ENCODE data around the gene CDA. TPM values are rescaled to one million over a fixed set of nuclear protein-coding genes. Genes with fewer than 3 reads are reported as not detected.

The CDA gene
- total and polyA plus RNA-seq, 3 donors from 2014 or later = 0.81 to 2.5 (median 2.0) TPM

DNA sequence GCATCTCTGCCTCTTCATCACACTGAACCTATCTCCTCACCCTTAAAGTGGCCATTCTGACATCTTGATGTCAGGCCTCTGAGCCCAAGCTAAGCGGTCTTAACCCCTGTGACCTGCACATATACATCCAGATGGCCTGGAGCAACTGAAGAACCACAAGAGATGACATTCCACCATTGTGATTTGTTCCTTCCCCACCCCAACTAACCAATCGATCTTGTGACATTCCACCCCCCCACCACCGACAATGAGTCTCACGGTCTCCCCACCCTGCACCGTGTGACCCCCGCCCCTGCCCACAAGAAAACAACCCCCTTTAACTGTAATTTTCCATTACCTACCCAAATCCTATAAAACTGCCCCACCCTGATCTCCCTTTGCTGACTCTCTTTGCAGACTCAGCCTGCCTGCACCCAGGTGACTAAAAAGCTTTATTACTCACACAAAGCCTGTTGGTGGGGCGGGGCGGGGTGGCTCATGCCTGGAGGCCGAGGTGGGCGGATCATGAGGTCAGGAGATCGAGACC lies 23.4 kb downstream of the CDA start:
- no peak for DNase-seq
- TF ChIP-seq POLR2A (IDR thresholded peaks at IDR 0.05) = no peak
- TF ChIP-seq, protein P1, sequence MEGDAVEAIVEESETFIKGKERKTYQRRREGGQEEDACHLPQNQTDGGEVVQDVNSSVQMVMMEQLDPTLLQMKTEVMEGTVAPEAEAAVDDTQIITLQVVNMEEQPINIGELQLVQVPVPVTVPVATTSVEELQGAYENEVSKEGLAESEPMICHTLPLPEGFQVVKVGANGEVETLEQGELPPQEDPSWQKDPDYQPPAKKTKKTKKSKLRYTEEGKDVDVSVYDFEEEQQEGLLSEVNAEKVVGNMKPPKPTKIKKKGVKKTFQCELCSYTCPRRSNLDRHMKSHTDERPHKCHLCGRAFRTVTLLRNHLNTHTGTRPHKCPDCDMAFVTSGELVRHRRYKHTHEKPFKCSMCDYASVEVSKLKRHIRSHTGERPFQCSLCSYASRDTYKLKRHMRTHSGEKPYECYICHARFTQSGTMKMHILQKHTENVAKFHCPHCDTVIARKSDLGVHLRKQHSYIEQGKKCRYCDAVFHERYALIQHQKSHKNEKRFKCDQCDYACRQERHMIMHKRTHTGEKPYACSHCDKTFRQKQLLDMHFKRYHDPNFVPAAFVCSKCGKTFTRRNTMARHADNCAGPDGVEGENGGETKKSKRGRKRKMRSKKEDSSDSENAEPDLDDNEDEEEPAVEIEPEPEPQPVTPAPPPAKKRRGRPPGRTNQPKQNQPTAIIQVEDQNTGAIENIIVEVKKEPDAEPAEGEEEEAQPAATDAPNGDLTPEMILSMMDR (IDR thresholded peaks at IDR 0.05) = no peak
- intact Hi-C loops (cut with DNase I; ENCODE audit: low total_unique reads) = no loop called here
- Histone ChIP-seq H3K9me3 (no peaks in the 10 kb centered on the region), H3K36me3 (ENCODE audit: low read depth, missing control alignments) (no peaks in the 10 kb centered on the region), H3K27ac (no peak overlapping the region), H3K4me3 (no peak overlapping the region), H3K4me1 (no peaks in the 10 kb centered on the region), H3K27me3 (no peaks in the 10 kb centered on the region)
- 82 to 90% methylated on average over 11 of the region's 11 CpGs for WGBS, 2 donors

DNA sequence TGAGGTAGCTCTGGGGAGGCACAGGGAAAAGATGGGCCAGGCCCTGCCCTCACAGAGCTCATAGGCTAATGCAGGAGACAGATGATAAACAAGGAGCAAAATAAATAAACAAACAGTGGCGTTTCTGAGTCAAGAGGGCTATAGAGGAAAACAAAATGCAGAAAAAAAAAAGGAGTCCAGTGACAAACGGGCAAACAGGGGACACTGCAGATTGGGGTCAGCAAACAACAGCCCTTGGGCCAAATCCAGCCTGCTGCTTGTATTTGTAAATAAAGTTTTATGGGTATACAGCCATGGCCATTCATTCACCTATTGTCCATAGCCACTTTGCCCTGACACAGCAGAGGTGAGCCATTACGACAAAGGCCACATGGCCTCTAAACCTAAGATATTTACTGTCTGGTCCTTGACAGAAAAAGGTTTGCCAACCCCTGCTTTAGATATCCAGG lies 25.3 kb downstream of the CDA start:
- no peak overlapping the region for H3K27ac ChIP-seq
- H3K36me3 ChIP-seq (ENCODE audit: low read depth, missing control alignments) = no peaks in the 10 kb centered on the region
- no peak for DNase-seq
- H3K9me3 ChIP-seq = no peaks in the 10 kb centered on the region
- H3K27me3 ChIP-seq = no peaks in the 10 kb centered on the region
- H3K4me1 ChIP-seq = no peaks in the 10 kb centered on the region
- intact Hi-C loops (cut with DNase I; ENCODE audit: low total_unique reads) = no loop called here
- TF ChIP-seq, protein P1 (IDR thresholded peaks at IDR 0.05) = no peak
- no peak for TF ChIP-seq POLR2A (IDR thresholded peaks at IDR 0.05)
- no peak overlapping the region for H3K4me3 ChIP-seq
- WGBS, 2 donors = 80 to 83% methylated on average over 3 of the region's 3 CpGs

- Histone ChIP-seq H3K27ac (no peak overlapping the region), H3K9me3 (no peaks in the 10 kb centered on the region), H3K4me1 (no peaks in the 10 kb centered on the region), H3K36me3 (ENCODE audit: low read depth, missing control alignments) (no peaks in the 10 kb centered on the region), H3K27me3 (no peaks in the 10 kb centered on the region), H3K4me3 (no peak overlapping the region)
- intact Hi-C loops (cut with DNase I; ENCODE audit: low total_unique reads) = no loop called here
- DNase-seq = no peak
- WGBS, 2 donors = 46 to 49% methylated on average over 18 to 20 of the region's 20 CpGs
- TF ChIP-seq POLR2A (IDR thresholded peaks at IDR 0.05) = no peak
- TF ChIP-seq, protein P1 (IDR thresholded peaks at IDR 0.05) = no peak
These were observed 27.3 kb downstream of the CDA start for GRCh38 chr1:20615946-20616846.

DNA sequence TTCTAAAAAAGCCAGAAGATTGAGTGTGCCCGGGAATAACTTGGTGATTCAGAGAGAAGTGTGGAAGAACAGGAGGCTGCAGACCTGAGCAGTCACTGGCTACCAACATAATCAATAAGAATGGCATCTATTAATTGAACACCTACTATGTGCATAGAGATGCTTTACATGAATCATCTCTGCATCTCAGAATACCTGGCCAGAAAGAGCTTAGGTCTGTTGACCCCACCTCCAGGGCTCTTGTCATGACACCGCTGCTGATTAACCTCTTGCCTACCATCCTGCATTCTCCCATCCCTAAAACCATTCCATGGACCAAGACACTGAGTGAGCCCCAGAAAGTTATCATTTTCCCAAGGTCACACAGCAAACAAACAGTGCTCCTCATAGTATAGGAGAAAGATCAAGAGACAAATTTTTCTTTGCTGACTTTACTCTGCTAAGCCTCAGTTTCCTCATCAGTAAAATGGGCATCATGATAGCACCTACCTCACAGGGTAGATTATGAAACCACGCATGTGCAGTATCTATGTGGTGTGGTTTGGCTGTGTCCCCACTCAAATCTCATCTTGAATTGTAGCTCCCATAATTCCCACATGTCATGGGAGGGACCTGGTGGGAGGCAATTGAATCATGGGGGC lies 28.1 kb downstream of the CDA start:
- TF ChIP-seq, protein P1 (IDR thresholded peaks at IDR 0.05) = no peak
- TF ChIP-seq POLR2A (IDR thresholded peaks at IDR 0.05) = no peak
- no peaks in the 10 kb centered on the region for H3K36me3 ChIP-seq (ENCODE audit: low read depth, missing control alignments)
- 80 to 83% methylated on average over 3 of the region's 3 CpGs for WGBS, 2 donors
- no peak overlapping the region for H3K4me3 ChIP-seq
- H3K4me1 ChIP-seq = no peaks in the 10 kb centered on the region
- intact Hi-C loops (cut with DNase I; ENCODE audit: low total_unique reads) = no loop called here
- H3K27ac ChIP-seq = no peak overlapping the region
- no peaks in the 10 kb centered on the region for H3K9me3 ChIP-seq
- no peaks in the 10 kb centered on the region for H3K27me3 ChIP-seq
- no peak for DNase-seq

All from testis (tissue), 3 donors.